Endothelial cell of umbilical vein (primary cell): ENCODE data around the gene ZBTB44. TPM values are rescaled to one million over a fixed set of nuclear protein-coding genes. Genes with fewer than 3 reads are reported as not detected.

Source experiments
- BruUV-seq: library from RNA; stranded (reverse); fragments of 400-500 nt; replicated peaks from 2 replicates; lab custom pipeline; 2021; lab: Mats Ljungman, UMichigan
- CTCF ChIA-PET: fragments of 300-600, 350-600 bp; sonication (Branson Sonifier 250); formaldehyde crosslinking; loops from one replicate; lab custom pipeline; 2021; ENCODE audit warnings: antibody characterized with exemption, inconsistent platforms; lab: Charles Lee
- POLR2A ChIA-PET: fragments of 300-600, 350-600 bp; sonication (Branson Sonifier 250); formaldehyde crosslinking; loops from one replicate; lab custom pipeline; 2021; ENCODE audit warnings: antibody characterized with exemption, inconsistent platforms; lab: Charles Lee
- DNase-seq: peaks from one replicate; pipeline ENCODE4 v3.0.0-alpha.2; 2011; ENCODE audit warnings: low read depth, low spot score
- FAIRE-seq: peaks from 2 replicates; lab custom pipeline; 2011; peaks lifted over from hg19 to GRCh38; lab: Jason Lieb, UNC
- H2AFZ ChIP-seq: 2 replicates; pipeline ENCODE4 v1.6.0; 2012; ENCODE audit warnings: low read depth, low read length, control low read depth, inconsistent platforms
- H3K27ac ChIP-seq: 2 replicates; pipeline ENCODE4 v1.5.1; 2011; ENCODE audit warnings: low read depth, mild to moderate bottlenecking, control low read depth, low read length, moderate library complexity; ENCODE audit not compliant: insufficient read depth
- H3K27me3 ChIP-seq, 2 experiments: 2 replicates each; pipeline versions ENCODE4 v1.6.0 to v1.6.1; 2011; ENCODE audit warnings: low read length in 2 of 2, mixed read lengths in 1 of 2; ENCODE audit not compliant: control insufficient read depth in 2 of 2, insufficient read depth in 2 of 2
- H3K36me3 ChIP-seq, 2 experiments: 2 replicates in 1 of 2; 3 replicates in 1 of 2; pipeline ENCODE4 v1.5.1; 2011; ENCODE audit warnings: low read length in 2 of 2, mild to moderate bottlenecking in 1 of 2, moderate library complexity in 1 of 2; ENCODE audit not compliant: control insufficient read depth in 2 of 2, insufficient read depth in 2 of 2; ENCODE audit errors: extremely low read depth in 1 of 2
- H3K4me1 ChIP-seq: 3 replicates; pipeline ENCODE4 v1.5.1; 2011; ENCODE audit warnings: mild to moderate bottlenecking, low read length; ENCODE audit not compliant: control insufficient read depth, insufficient read depth; ENCODE audit errors: extremely low read depth
- H3K4me2 ChIP-seq: 2 replicates; pipeline ENCODE4 v1.6.1; 2011; ENCODE audit warnings: low read length, control low read depth, mixed read lengths; ENCODE audit not compliant: insufficient read depth
- H3K4me3 ChIP-seq, 3 experiments: fragments of 200-600 bp in 1 of 3; sonication (generic), shearing (Covaris generic) in 1 of 3; replicated peaks in 1 of 3; 2 replicates each; pipeline ENCODE4 v1.5.1; 2011 to 2016; ENCODE audit warnings: control low read depth in 3 of 3, low read length in 3 of 3, mild to moderate bottlenecking in 2 of 3, inconsistent platforms in 1 of 3, low read depth in 1 of 3, moderate library complexity in 1 of 3; ENCODE audit not compliant: insufficient read depth in 1 of 3
- H3K79me2 ChIP-seq: 2 replicates; pipeline ENCODE4 v1.6.0; 2012; ENCODE audit warnings: low read length, inconsistent platforms; ENCODE audit not compliant: control insufficient read depth, insufficient read depth
- H3K9ac ChIP-seq: replicated peaks from 2 replicates; pipeline ENCODE3; 2011; ENCODE audit warnings: low read length, control low read depth; ENCODE audit not compliant: insufficient read depth; ENCODE audit errors: extremely low read depth
- H3K9me1 ChIP-seq: replicated peaks from 3 replicates; pipeline ENCODE4 v1.6.0; 2011; ENCODE audit warnings: mild to moderate bottlenecking, low read length; ENCODE audit not compliant: control insufficient read depth, insufficient read depth; ENCODE audit errors: extremely low read depth
- H3K9me3 ChIP-seq: replicated peaks from 2 replicates; pipeline ENCODE4 v1.5.1; 2012; ENCODE audit warnings: low read length, inconsistent platforms; ENCODE audit not compliant: control insufficient read depth, insufficient read depth
- H4K20me1 ChIP-seq: replicated peaks from 2 replicates; pipeline ENCODE3; 2011; ENCODE audit warnings: mild to moderate bottlenecking, low read length; ENCODE audit not compliant: control insufficient read depth, insufficient read depth; ENCODE audit errors: extremely low read depth
- EZH2 ChIP-seq: IDR thresholded peaks from 2 replicates; pipeline ENCODE4 v1.6.1; 2012; ENCODE audit warnings: borderline replicate concordance, low read depth, mild to moderate bottlenecking, moderate library complexity, low read length, inconsistent platforms; ENCODE audit not compliant: severe bottlenecking
- FOS ChIP-seq: IDR thresholded peaks from 2 replicates; pipeline ENCODE4 v1.6.1; 2011; ENCODE audit warnings: mild to moderate bottlenecking, low read length, moderate library complexity, borderline replicate concordance; ENCODE audit not compliant: insufficient read depth
- GATA2 ChIP-seq: IDR thresholded peaks from 2 replicates; pipeline ENCODE4 v1.7.0; 2011; ENCODE audit warnings: low read depth, mild to moderate bottlenecking, moderate library complexity, mixed read lengths, low read length; ENCODE audit not compliant: insufficient read length, insufficient read depth
- JUN ChIP-seq: IDR thresholded peaks from 2 replicates; pipeline ENCODE4 v1.6.1; 2011; ENCODE audit warnings: borderline replicate concordance, low read depth; ENCODE audit not compliant: insufficient read length, insufficient read depth
- MAX ChIP-seq: IDR thresholded peaks from 2 replicates; pipeline ENCODE4 v1.6.1; 2011; ENCODE audit not compliant: insufficient read depth, insufficient read length
- MYC ChIP-seq: IDR thresholded peaks from one replicate; pipeline ENCODE4 v1.6.1; 2011; ENCODE audit warnings: mild to moderate bottlenecking, low read depth, low read length
- POLR2A ChIP-seq: IDR thresholded peaks from 2 replicates; pipeline ENCODE4 v1.6.1; 2012; ENCODE audit warnings: low read depth, mild to moderate bottlenecking, control low read depth, low read length
- POLR2AphosphoS5 ChIP-seq: IDR thresholded peaks from 2 replicates; pipeline ENCODE4 v1.6.1; 2012; ENCODE audit warnings: low read depth, mild to moderate bottlenecking, control low read depth, low read length, moderate library complexity; ENCODE audit not compliant: insufficient read depth
- dilution Hi-C: fragments of 300-500 bp; cut with MboI; formaldehyde crosslinking; loops from one replicate; pipeline ENCODE4 v1.15.0; 2019; ENCODE audit warnings: low sequenced_read_pairs; ENCODE audit not compliant: extremely low pct_ligation_motif_present
- intact Hi-C: fragments of 100-400 bp; cut with micrococcal nuclease; formaldehyde crosslinking; loops from one replicate; pipeline ENCODE4 v1.10.0; 2022
- polyA plus RNA-seq, 4 experiments: library from polyadenylated mRNA; depleted of rRNA in 3 of 4; stranded (reverse) in 3 of 4; unstranded in 1 of 4; fragments of >200 nt; gene quantifications; 2 replicates each; pipeline versions ENCODE4 v1.2.1 to v1.2.3, GENCODE V29; 2011 to 2012; ENCODE audit warnings: missing spikeins in 1 of 4
- total RNA-seq: library from RNA; stranded (reverse); gene quantifications from 2 replicates; pipeline ENCODE4 v1.2.3, GENCODE V29; 2021
- TF ChIP-seq, protein P1 (sequence below), 2 donors: IDR thresholded peaks; 1 replicate in 1 of 2; 2 replicates in 1 of 2; pipeline ENCODE4 v1.5.1; 2011; ENCODE audit warnings: low read length in 2 of 2, mild to moderate bottlenecking in 2 of 2, moderate library complexity in 2 of 2, control low read depth in 1 of 2, inconsistent platforms in 1 of 2, low read depth in 1 of 2; ENCODE audit not compliant: insufficient read depth in 1 of 2; ENCODE audit errors: extremely low read depth in 1 of 2

The ZBTB44 gene
- total and polyA plus RNA-seq, 2 donors (not counting 3 experiments of a cell fraction or from before 2014, with no cell fraction given) = 8.7 to 24.4 TPM

DNA sequence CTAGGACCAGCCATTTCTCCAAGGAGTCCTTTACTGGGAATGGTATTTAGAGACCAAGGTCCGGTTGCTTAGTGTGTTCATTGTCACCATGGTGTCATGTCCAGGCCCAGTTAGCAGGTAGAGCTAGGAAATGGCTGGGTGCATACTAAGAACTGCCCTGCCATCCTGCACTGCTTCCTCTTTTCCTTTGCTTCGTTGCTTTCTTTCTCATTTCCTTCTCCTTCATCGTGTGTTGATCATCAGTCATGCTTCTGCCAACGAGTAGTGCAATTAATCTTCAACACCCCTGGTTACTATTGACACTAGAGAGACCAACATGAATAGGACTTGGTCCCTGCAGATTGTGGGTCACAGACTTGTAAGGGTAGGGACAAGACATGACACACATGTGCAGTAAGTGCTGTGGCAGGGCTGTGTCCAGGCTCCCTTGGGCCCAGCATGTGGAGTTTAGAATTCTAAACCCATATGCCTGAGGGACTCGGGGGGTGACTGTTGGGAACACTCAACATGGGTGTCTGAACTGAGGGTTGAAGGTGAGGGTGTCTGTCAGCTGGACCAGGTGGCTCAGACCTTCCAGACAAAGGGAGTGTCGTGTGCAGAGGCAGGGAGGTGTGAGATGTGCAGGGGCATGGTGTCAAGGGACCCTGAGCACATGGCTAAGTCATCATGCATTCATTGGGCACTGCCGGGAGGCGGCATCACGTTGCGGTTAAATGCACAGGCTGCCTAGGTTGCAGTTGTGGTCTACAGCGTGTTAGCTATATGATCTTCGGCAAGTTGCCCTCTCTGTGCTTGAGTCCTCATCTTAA lies 112.5 kb downstream of the ZBTB44 start:
- Histone ChIP-seq H4K20me1 (no peaks in the 10 kb centered on the region), H3K4me2 (no peak overlapping the region), H3K27ac (no peak overlapping the region), H3K9me1 (no peaks in the 10 kb centered on the region), H2AFZ (no peak overlapping the region), H3K27me3 (no peaks in the 10 kb centered on the region), H3K4me1 (no peaks in the 10 kb centered on the region), H3K9ac (no peak overlapping the region), H3K36me3 (no peaks in the 10 kb centered on the region), H3K4me3 (no peak overlapping the region), H3K79me2 (no peaks in the 10 kb centered on the region), H3K9me3 (no peaks in the 10 kb centered on the region)
- ChIA-PET CTCF (interaction anchor here (1.3 to 1.9 kb wide), 3 partner anchors 10 to 16 kb away, joined by 5 to 9 read pairs (median 7); no protein-coding TSS in a partner anchor), POLR2A (interaction anchor here (0.6 kb wide), 1 partner anchor 197 kb away, joined by 4 read pairs; no protein-coding TSS in a partner anchor)
- dilution Hi-C loops (no loop called here), intact Hi-C loops (no loop called here)
- DNase-seq (no peak), FAIRE-seq (no peak)
- TF ChIP-seq POLR2A (no peak), MYC (no peak), FOS (no peak), JUN (no peak), MAX (no peak), POLR2AphosphoS5 (no peak), GATA2 (no peak), EZH2 (no peak)
- TF ChIP-seq, protein P1, sequence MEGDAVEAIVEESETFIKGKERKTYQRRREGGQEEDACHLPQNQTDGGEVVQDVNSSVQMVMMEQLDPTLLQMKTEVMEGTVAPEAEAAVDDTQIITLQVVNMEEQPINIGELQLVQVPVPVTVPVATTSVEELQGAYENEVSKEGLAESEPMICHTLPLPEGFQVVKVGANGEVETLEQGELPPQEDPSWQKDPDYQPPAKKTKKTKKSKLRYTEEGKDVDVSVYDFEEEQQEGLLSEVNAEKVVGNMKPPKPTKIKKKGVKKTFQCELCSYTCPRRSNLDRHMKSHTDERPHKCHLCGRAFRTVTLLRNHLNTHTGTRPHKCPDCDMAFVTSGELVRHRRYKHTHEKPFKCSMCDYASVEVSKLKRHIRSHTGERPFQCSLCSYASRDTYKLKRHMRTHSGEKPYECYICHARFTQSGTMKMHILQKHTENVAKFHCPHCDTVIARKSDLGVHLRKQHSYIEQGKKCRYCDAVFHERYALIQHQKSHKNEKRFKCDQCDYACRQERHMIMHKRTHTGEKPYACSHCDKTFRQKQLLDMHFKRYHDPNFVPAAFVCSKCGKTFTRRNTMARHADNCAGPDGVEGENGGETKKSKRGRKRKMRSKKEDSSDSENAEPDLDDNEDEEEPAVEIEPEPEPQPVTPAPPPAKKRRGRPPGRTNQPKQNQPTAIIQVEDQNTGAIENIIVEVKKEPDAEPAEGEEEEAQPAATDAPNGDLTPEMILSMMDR (IDR thresholded peaks at IDR 0.05; ENCODE audit: extremely low read depth in 1 of 2, insufficient read depth in 1 of 2, low read depth in 1 of 2, low read length in 2 of 2) = no peak
- BruUV-seq = no TSS peak
